IMR-90 (cell line): ENCODE data around the gene RCL1. TPM values are rescaled to one million over a fixed set of nuclear protein-coding genes. Genes with fewer than 3 reads are reported as not detected.

Experiments
- ATAC-seq: fragments of 200-7000 bp; cut with Tn5 transposase; 2 replicates; pipeline ENCODE4 v1.9.1; 2020; ENCODE audit warnings: low read depth, mild to moderate bottlenecking, moderate library complexity
- BruUV-seq: library from RNA; stranded (reverse); fragments of 400-500 nt; replicated peaks from 2 replicates; lab custom pipeline; 2021; lab: Mats Ljungman, UMichigan
- CTCF ChIA-PET: fragments of 300-600 bp; formaldehyde crosslinking; extraction: SDS; loops from one replicate; lab custom pipeline; 2021; ENCODE audit warnings: antibody characterized with exemption; lab: Yijun Ruan, JAX
- POLR2A ChIA-PET: fragments of 300-600 bp; sonication (Branson Sonifier 250); formaldehyde crosslinking; loops from one replicate; lab custom pipeline; 2022; ENCODE audit warnings: antibody characterized with exemption; ENCODE audit not compliant: unreplicated experiment; lab: Charles Lee
- DNase-seq: peaks from one replicate; pipeline ENCODE4 v3.0.0; 2013
- H2AFZ ChIP-seq: replicated peaks from 2 replicates; pipeline ENCODE3; 2013; ENCODE audit warnings: low read length, mild to moderate bottlenecking; ENCODE audit not compliant: poor library complexity
- H2AK5ac ChIP-seq: 2 replicates; pipeline ENCODE4 v1.6.1; 2013; ENCODE audit warnings: low read depth, low read length, inconsistent platforms
- H2AK9ac ChIP-seq: replicated peaks from 2 replicates; pipeline ENCODE3; 2013; ENCODE audit warnings: mild to moderate bottlenecking, low read depth, low read length, moderate library complexity; ENCODE audit not compliant: poor library complexity
- H2BK120ac ChIP-seq: 2 replicates; pipeline ENCODE4 v1.6.1; 2013; ENCODE audit warnings: low read depth, low read length, inconsistent platforms
- H2BK15ac ChIP-seq: 3 replicates; pipeline ENCODE4 v1.6.1; 2013; ENCODE audit warnings: low read depth, low read length, inconsistent platforms
- H2BK20ac ChIP-seq: 2 replicates; pipeline ENCODE4 v1.6.1; 2013; ENCODE audit warnings: low read depth, mild to moderate bottlenecking, inconsistent platforms, low read length, moderate library complexity
- H2BK5ac ChIP-seq: 2 replicates; pipeline ENCODE4 v1.6.1; 2013; ENCODE audit warnings: mild to moderate bottlenecking, low read depth, low read length, inconsistent platforms; ENCODE audit not compliant: poor library complexity, severe bottlenecking
- H3K14ac ChIP-seq: replicated peaks from 2 replicates; pipeline ENCODE4 v1.6.1; 2013; ENCODE audit warnings: low read depth, low read length, inconsistent platforms
- H3K18ac ChIP-seq: 2 replicates; pipeline ENCODE4 v1.6.1; 2013; ENCODE audit warnings: low read depth, low read length, control low read depth
- H3K23ac ChIP-seq: 2 replicates; pipeline ENCODE4 v1.6.1; 2013; ENCODE audit warnings: low read depth, low read length, inconsistent platforms
- H3K27ac ChIP-seq: 2 replicates; pipeline ENCODE4 v1.5.1; 2013; ENCODE audit warnings: mild to moderate bottlenecking, control low read depth, low read length; ENCODE audit not compliant: insufficient read depth
- H3K27me3 ChIP-seq: 2 replicates; pipeline ENCODE4 v1.6.1; 2013; ENCODE audit warnings: low read length; ENCODE audit not compliant: control insufficient read depth, insufficient read depth
- H3K36me3 ChIP-seq: 2 replicates; pipeline ENCODE4 v1.6.1; 2013; ENCODE audit warnings: low read length, mixed read lengths; ENCODE audit not compliant: control insufficient read depth, insufficient read depth
- H3K4ac ChIP-seq: 2 replicates; pipeline ENCODE4 v1.6.1; 2013; ENCODE audit warnings: low read depth, low read length, inconsistent platforms
- H3K4me1 ChIP-seq: 2 replicates; pipeline ENCODE4 v1.6.1; 2013; ENCODE audit warnings: low read length, mixed read lengths; ENCODE audit not compliant: control insufficient read depth, insufficient read depth
- H3K4me2 ChIP-seq: 2 replicates; pipeline ENCODE4 v1.6.1; 2013; ENCODE audit warnings: low read depth, mild to moderate bottlenecking, control low read depth, low read length, moderate library complexity
- H3K4me3 ChIP-seq: 2 replicates; pipeline ENCODE4 v1.5.1; 2013; ENCODE audit warnings: low read depth, mild to moderate bottlenecking, control low read depth, low read length, moderate library complexity; ENCODE audit not compliant: insufficient read depth
- H3K56ac ChIP-seq: 2 replicates; pipeline ENCODE4 v1.6.1; 2013; ENCODE audit warnings: low read length, inconsistent platforms; ENCODE audit not compliant: insufficient read depth; ENCODE audit errors: extremely low read depth
- H3K79me1 ChIP-seq, 2 experiments: 2 replicates each; pipeline ENCODE4 v1.6.1; 2013; ENCODE audit warnings: low read length in 2 of 2, inconsistent platforms in 1 of 2, low read depth in 1 of 2
- H3K9ac ChIP-seq: 2 replicates; pipeline ENCODE4 v1.6.1; 2013; ENCODE audit warnings: low read depth, low read length, control low read depth
- H3K9me1 ChIP-seq: 2 replicates; pipeline ENCODE4 v1.6.1; 2013; ENCODE audit warnings: low read length, inconsistent platforms; ENCODE audit not compliant: insufficient read depth
- H3K9me3 ChIP-seq: 2 replicates; pipeline ENCODE4 v1.6.1; 2013; ENCODE audit warnings: low read length; ENCODE audit not compliant: control insufficient read depth, insufficient read depth
- H4K20me1 ChIP-seq: 2 replicates; pipeline ENCODE4 v1.6.1; 2013; ENCODE audit warnings: low read length, inconsistent platforms; ENCODE audit not compliant: insufficient read depth
- H4K5ac ChIP-seq: 2 replicates; pipeline ENCODE4 v1.6.1; 2013; ENCODE audit warnings: mild to moderate bottlenecking, low read depth, low read length, control low read depth
- H4K8ac ChIP-seq, 2 experiments: 2 replicates each; pipeline ENCODE4 v1.6.1; 2013; ENCODE audit warnings: low read depth in 2 of 2, low read length in 2 of 2, control low read depth in 1 of 2, inconsistent platforms in 1 of 2
- H4K91ac ChIP-seq: 2 replicates; pipeline ENCODE4 v1.6.1; 2013; ENCODE audit warnings: low read depth, low read length, inconsistent platforms; ENCODE audit not compliant: insufficient read depth
- BHLHE40 ChIP-seq: fragments of 150-350 bp; IDR thresholded peaks from 2 replicates; pipeline ENCODE4 v1.6.1; 2016; ENCODE audit warnings: mild to moderate bottlenecking, low read depth, low read length
- CEBPB ChIP-seq: IDR thresholded peaks from 2 replicates; pipeline ENCODE4 v1.6.1; 2012; ENCODE audit warnings: low read depth, low read length, improper control_type of control experiment
- CHD1 ChIP-seq: IDR thresholded peaks from 2 replicates; pipeline ENCODE4 v1.6.1; 2012; ENCODE audit warnings: low read depth, low read length, improper control_type of control experiment
- CTCF ChIP-seq: conservative IDR thresholded peaks from 2 replicates; pipeline ENCODE4 v1.5.1; 2012; ENCODE audit warnings: mild to moderate bottlenecking, low read depth, low read length, improper control_type of control experiment
- ELK1 ChIP-seq: fragments of 150-350 bp; IDR thresholded peaks from 2 replicates; pipeline ENCODE4 v1.6.1; 2016; ENCODE audit warnings: low read depth, mild to moderate bottlenecking, low read length, moderate library complexity, borderline replicate concordance
- MAFK ChIP-seq: IDR thresholded peaks from 2 replicates; pipeline ENCODE4 v1.6.1; 2012; ENCODE audit warnings: low read depth, low read length, improper control_type of control experiment
- MAZ ChIP-seq: IDR thresholded peaks from 2 replicates; pipeline ENCODE4 v1.6.1; 2012; ENCODE audit warnings: low read depth, mild to moderate bottlenecking, low read length, improper control_type of control experiment, moderate library complexity, borderline replicate concordance
- MXI1 ChIP-seq: IDR thresholded peaks from 2 replicates; pipeline ENCODE4 v1.6.1; 2012; ENCODE audit warnings: low read depth, mild to moderate bottlenecking, low read length, moderate library complexity, borderline replicate concordance
- NFE2L2 ChIP-seq: fragments of 150-350 bp; IDR thresholded peaks from 2 replicates; pipeline ENCODE4 v1.6.1; 2016; ENCODE audit warnings: low read depth, mild to moderate bottlenecking, low read length
- POLR2A ChIP-seq: IDR thresholded peaks from 2 replicates; pipeline ENCODE4 v1.6.1; 2012; ENCODE audit warnings: mild to moderate bottlenecking, low read depth, low read length
- RAD21 ChIP-seq: IDR thresholded peaks from 2 replicates; pipeline ENCODE4 v1.6.1; 2012; ENCODE audit warnings: low read length, improper control_type of control experiment
- RCOR1 ChIP-seq: IDR thresholded peaks from 2 replicates; pipeline ENCODE4 v1.6.1; 2012; ENCODE audit warnings: mild to moderate bottlenecking, low read length, improper control_type of control experiment; ENCODE audit not compliant: insufficient replicate concordance
- RFX5 ChIP-seq: IDR thresholded peaks from 2 replicates; pipeline ENCODE4 v1.8.0; 2012; ENCODE audit warnings: low read depth, mild to moderate bottlenecking, low read length, moderate library complexity
- SMC3 ChIP-seq: fragments of 150-350 bp; IDR thresholded peaks from 2 replicates; pipeline ENCODE4 v1.6.1; 2016; ENCODE audit warnings: low read depth, mild to moderate bottlenecking, antibody characterized with exemption, low read length, moderate library complexity
- WGBS, 2 experiments: methylation state at CpG; one replicate each; pipeline versions ENCODE4 v1.1.5 to v1.1.7; 2013; ENCODE audit warnings: missing lambda C conversion rate in 2 of 2; ENCODE audit not compliant: insufficient read length in 1 of 2; ENCODE audit errors: extremely low coverage in 2 of 2; 5-methylcytosine and 5-hydroxymethylcytosine counted together
- dilution Hi-C: fragments of 300-500 bp; cut with HindIII; formaldehyde crosslinking; loops from one replicate; pipeline ENCODE4 v1.14.3; 2018; ENCODE audit warnings: low sequenced_read_pairs; ENCODE audit not compliant: unreplicated experiment
- in situ Hi-C: fragments of 300-500 bp; cut with MboI; formaldehyde crosslinking; loops from 3 replicates; pipeline ENCODE4 v1.14.3; 2019; ENCODE audit warnings: low sequenced_read_pairs, inconsistent platforms, mixed read lengths
- intact Hi-C: fragments of 100-400 bp; cut with micrococcal nuclease; formaldehyde crosslinking; loops from 2 replicates; pipeline ENCODE4 v1.10.0; 2022
- polyA plus RNA-seq, 3 experiments: library from polyadenylated mRNA; depleted of rRNA; stranded (reverse); fragments of >200 nt; gene quantifications; 2 replicates each; pipeline ENCODE4 v1.2.3, GENCODE V29; 2012; ENCODE audit warnings: low replicate concordance in 1 of 3
- total RNA-seq: library from RNA; depleted of rRNA; stranded (reverse); fragments of >200 nt; gene quantifications from 2 replicates; pipeline ENCODE4 v1.2.3, GENCODE V29; 2012
- TF ChIP-seq, protein P1 (sequence below): fragments of 150-350 bp; IDR thresholded peaks from 2 replicates; pipeline ENCODE4 v1.6.1; 2017; ENCODE audit warnings: mild to moderate bottlenecking, antibody characterized with exemption, low read length, low read depth

The RCL1 gene
- total and polyA plus RNA-seq, 2 of the 4 experiments (the other 2 are of a cell fraction): 12.3 to 13.8 TPM

- in situ Hi-C loops (no loop called here), dilution Hi-C loops (no loop called here), intact Hi-C loops (no loop called here)
- no peaks in the 10 kb centered on the region for H3K79me1 ChIP-seq
- no peak overlapping the region for H4K91ac ChIP-seq
- no peak overlapping the region for H3K14ac ChIP-seq
- H3K27ac ChIP-seq: no peak overlapping the region
- H3K18ac ChIP-seq: no peak overlapping the region
- peaks cover 6% of the 10 kb centered on the region; the same call in 1 of the 2 replicates for H3K4me1 ChIP-seq
- ATAC-seq (no peak), DNase-seq (no peak)
- H4K20me1 ChIP-seq: no peaks in the 10 kb centered on the region
- no peaks in the 10 kb centered on the region for H3K9me3 ChIP-seq
- BruUV-seq: no TSS peak
- H2AK9ac ChIP-seq: no peak overlapping the region
- H3K23ac ChIP-seq: no peak overlapping the region
- ChIA-PET CTCF (no interaction called here), POLR2A (interaction anchor here (0.6 kb wide), 1 partner anchor 335 kb away, joined by 5 read pairs; no protein-coding TSS in a partner anchor)
- no CpG with 5 or more reads among the region's 2 CpGs for WGBS, 2 experiments
- H3K9me1 ChIP-seq: peaks cover 5% of the 10 kb centered on the region; the same call in 1 of the 2 replicates
- no peak overlapping the region for H2AFZ ChIP-seq
- H4K5ac ChIP-seq: no peak overlapping the region
- H2BK120ac ChIP-seq: no peak overlapping the region
- H2BK20ac ChIP-seq: no peak overlapping the region
- H3K4me3 ChIP-seq: no peak overlapping the region
- H3K4ac ChIP-seq: no peak overlapping the region
- no peak overlapping the region for H2AK5ac ChIP-seq
- H3K36me3 ChIP-seq: no peaks in the 10 kb centered on the region
- H3K4me2 ChIP-seq: no peak overlapping the region
- no peak overlapping the region for H3K56ac ChIP-seq
- H4K8ac ChIP-seq: no peak overlapping the region
- H3K9ac ChIP-seq: no peak overlapping the region
- H3K27me3 ChIP-seq: no peaks in the 10 kb centered on the region
- no peak overlapping the region for H2BK15ac ChIP-seq
- H2BK5ac ChIP-seq: no peak overlapping the region
- TF ChIP-seq RCOR1 (no peak), CTCF (no peak), CHD1 (no peak), POLR2A (no peak), MXI1 (no peak), CEBPB (no peak), MAZ (no peak), NFE2L2 (no peak), SMC3 (no peak), MAFK (no peak), ELK1 (no peak), RAD21 (no peak), RFX5 (no peak), BHLHE40 (no peak)
- TF ChIP-seq, protein P1, sequence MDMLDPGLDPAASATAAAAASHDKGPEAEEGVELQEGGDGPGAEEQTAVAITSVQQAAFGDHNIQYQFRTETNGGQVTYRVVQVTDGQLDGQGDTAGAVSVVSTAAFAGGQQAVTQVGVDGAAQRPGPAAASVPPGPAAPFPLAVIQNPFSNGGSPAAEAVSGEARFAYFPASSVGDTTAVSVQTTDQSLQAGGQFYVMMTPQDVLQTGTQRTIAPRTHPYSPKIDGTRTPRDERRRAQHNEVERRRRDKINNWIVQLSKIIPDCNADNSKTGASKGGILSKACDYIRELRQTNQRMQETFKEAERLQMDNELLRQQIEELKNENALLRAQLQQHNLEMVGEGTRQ: no peak
Observed at GRCh38 chr9:4746278-4747030, 46.3 kb upstream of the RCL1 start.
